Measurements from ENCODE around the gene HOXC9. TPM values are rescaled to one million over a fixed set of nuclear protein-coding genes. Genes with fewer than 3 reads are reported as not detected.

Gene HOXC9
- total RNA-seq, 1 experiment from 2014 or later = 0.54 TPM

- Mint-ChIP-seq H3K36me3 (ENCODE audit: insufficient read depth, unreplicated experiment) (no peaks in the 10 kb centered on the region), H3K27me3 (ENCODE audit: unreplicated experiment) (peaks cover 100% of the 10 kb centered on the region), H3K4me1 (ENCODE audit: low read depth, unreplicated experiment) (no peaks in the 10 kb centered on the region), H3K9me3 (ENCODE audit: low read depth, unreplicated experiment) (no peaks in the 10 kb centered on the region), H3K27ac (ENCODE audit: unreplicated experiment) (no peak overlapping the region), H3K4me3 (ENCODE audit: low read depth, unreplicated experiment) (no peak overlapping the region)
- CTCF ChIA-PET = interaction anchor here (0.8 to 1.1 kb wide), 2 partner anchors 10 kb away, joined by 3 read pairs; partner anchors contain the start of gene HOXC5
- DNase-seq = no peak
- BruUV-seq (replicated peaks) = no TSS peak
- intact Hi-C loops (cut with micrococcal nuclease; ENCODE audit: unreplicated experiment) = no loop called here
- no peak for TF ChIP-seq CTCF (IDR thresholded peaks at IDR 0.05; ENCODE audit: unreplicated experiment)
Measured at GRCh38 chr12:54042970-54043853, 43.3 kb downstream of the HOXC9 start.

GRCh38 chr12:54044425-54045103 lies 44.6 kb downstream of the HOXC9 start:
- Mint-ChIP-seq H3K27me3 (ENCODE audit: unreplicated experiment) (peaks cover 100% of the 10 kb centered on the region), H3K36me3 (ENCODE audit: insufficient read depth, unreplicated experiment) (no peaks in the 10 kb centered on the region), H3K4me3 (ENCODE audit: low read depth, unreplicated experiment) (no peak overlapping the region), H3K4me1 (ENCODE audit: low read depth, unreplicated experiment) (no peaks in the 10 kb centered on the region), H3K9me3 (ENCODE audit: low read depth, unreplicated experiment) (no peaks in the 10 kb centered on the region), H3K27ac (ENCODE audit: unreplicated experiment) (no peak overlapping the region)
- intact Hi-C loops (cut with micrococcal nuclease; ENCODE audit: unreplicated experiment) = no loop called here
- CTCF ChIA-PET = interaction anchor here (0.8 kb wide), 1 partner anchor 94 kb away, joined by 5 read pairs; no protein-coding TSS in a partner anchor
- DNase-seq = no peak
- no peak for TF ChIP-seq CTCF (IDR thresholded peaks at IDR 0.05; ENCODE audit: unreplicated experiment)
- BruUV-seq (replicated peaks) = no TSS peak

GRCh38 chr12:54045401-54045800 lies 45.4 kb downstream of the HOXC9 start:
- Mint-ChIP-seq H3K9me3 (ENCODE audit: low read depth, unreplicated experiment) (no peaks in the 10 kb centered on the region), H3K36me3 (ENCODE audit: insufficient read depth, unreplicated experiment) (no peaks in the 10 kb centered on the region), H3K4me3 (ENCODE audit: low read depth, unreplicated experiment) (no peak overlapping the region), H3K27ac (ENCODE audit: unreplicated experiment) (no peak overlapping the region), H3K4me1 (ENCODE audit: low read depth, unreplicated experiment) (no peaks in the 10 kb centered on the region), H3K27me3 (ENCODE audit: unreplicated experiment) (peaks cover 100% of the 10 kb centered on the region)
- no peak for TF ChIP-seq CTCF (IDR thresholded peaks at IDR 0.05; ENCODE audit: unreplicated experiment)
- BruUV-seq (replicated peaks) = no TSS peak
- intact Hi-C loops (cut with micrococcal nuclease; ENCODE audit: unreplicated experiment) = no loop called here
- DNase-seq = no peak
- CTCF ChIA-PET = no interaction called here

GRCh38 chr12:54045868-54046521 lies 46.0 kb downstream of the HOXC9 start:
- Mint-ChIP-seq H3K36me3 (ENCODE audit: insufficient read depth, unreplicated experiment) (no peaks in the 10 kb centered on the region), H3K4me3 (ENCODE audit: low read depth, unreplicated experiment) (no peak overlapping the region), H3K27me3 (ENCODE audit: unreplicated experiment) (peaks cover 100% of the 10 kb centered on the region), H3K9me3 (ENCODE audit: low read depth, unreplicated experiment) (no peaks in the 10 kb centered on the region), H3K4me1 (ENCODE audit: low read depth, unreplicated experiment) (no peaks in the 10 kb centered on the region), H3K27ac (ENCODE audit: unreplicated experiment) (no peak overlapping the region)
- CTCF ChIA-PET = no interaction called here
- TF ChIP-seq CTCF (IDR thresholded peaks at IDR 0.05; ENCODE audit: unreplicated experiment) = no peak
- intact Hi-C loops (cut with micrococcal nuclease; ENCODE audit: unreplicated experiment) = no loop called here
- BruUV-seq (replicated peaks) = no TSS peak
- DNase-seq = no peak

Measured in Calu3 (cell line).